Right hindlimb (tissue), 1 donor: ENCODE measurements around the gene CEP250.
"Not testable (repeated sequence)": the region's sequence is repeated elsewhere in the genome, so short reads cannot be mapped to it uniquely, and the experiment has no call there.

Experiments
- DNase-seq: peaks from one replicate; pipeline ENCODE4 v3.0.0-alpha.2; 2018

The CEP250 gene, protein sequence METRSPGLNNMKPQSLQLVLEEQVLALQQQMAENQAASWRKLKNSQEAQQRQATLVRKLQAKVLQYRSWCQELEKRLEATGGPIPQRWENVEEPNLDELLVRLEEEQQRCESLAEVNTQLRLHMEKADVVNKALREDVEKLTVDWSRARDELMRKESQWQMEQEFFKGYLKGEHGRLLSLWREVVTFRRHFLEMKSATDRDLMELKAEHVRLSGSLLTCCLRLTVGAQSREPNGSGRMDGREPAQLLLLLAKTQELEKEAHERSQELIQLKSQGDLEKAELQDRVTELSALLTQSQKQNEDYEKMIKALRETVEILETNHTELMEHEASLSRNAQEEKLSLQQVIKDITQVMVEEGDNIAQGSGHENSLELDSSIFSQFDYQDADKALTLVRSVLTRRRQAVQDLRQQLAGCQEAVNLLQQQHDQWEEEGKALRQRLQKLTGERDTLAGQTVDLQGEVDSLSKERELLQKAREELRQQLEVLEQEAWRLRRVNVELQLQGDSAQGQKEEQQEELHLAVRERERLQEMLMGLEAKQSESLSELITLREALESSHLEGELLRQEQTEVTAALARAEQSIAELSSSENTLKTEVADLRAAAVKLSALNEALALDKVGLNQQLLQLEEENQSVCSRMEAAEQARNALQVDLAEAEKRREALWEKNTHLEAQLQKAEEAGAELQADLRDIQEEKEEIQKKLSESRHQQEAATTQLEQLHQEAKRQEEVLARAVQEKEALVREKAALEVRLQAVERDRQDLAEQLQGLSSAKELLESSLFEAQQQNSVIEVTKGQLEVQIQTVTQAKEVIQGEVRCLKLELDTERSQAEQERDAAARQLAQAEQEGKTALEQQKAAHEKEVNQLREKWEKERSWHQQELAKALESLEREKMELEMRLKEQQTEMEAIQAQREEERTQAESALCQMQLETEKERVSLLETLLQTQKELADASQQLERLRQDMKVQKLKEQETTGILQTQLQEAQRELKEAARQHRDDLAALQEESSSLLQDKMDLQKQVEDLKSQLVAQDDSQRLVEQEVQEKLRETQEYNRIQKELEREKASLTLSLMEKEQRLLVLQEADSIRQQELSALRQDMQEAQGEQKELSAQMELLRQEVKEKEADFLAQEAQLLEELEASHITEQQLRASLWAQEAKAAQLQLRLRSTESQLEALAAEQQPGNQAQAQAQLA (N-terminal part only)

GRCh38 chr20:35454881-35455609, at the start of gene CEP250:
Gene CEP250, plus strand, starts transcription at chr20:35455598. Its CDS starts 6,770 bp downstream, at chr20:35462368.
- peak; percentile 97 for DNase-seq

DNA sequence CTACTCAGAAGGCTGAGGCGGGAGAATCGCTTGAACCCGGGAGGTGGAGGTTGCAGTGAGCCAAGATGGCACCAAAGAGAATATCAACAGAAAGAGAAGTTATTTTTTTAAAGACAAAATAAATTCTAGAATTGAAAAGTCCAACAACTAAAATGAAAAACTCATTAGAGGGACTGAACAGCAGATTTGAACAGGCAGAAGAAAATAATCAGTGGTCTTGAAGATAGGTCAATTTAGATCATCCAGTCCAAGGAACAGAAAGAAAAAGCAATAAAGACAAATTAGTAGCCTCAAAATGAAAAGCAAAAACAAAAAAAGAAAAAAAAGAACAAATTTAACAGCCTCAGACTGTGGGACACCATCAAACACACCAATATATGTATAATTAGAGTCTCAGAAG, 49.6 kb upstream of the CEP250 start:
- DNase-seq, result no peak

DNA sequence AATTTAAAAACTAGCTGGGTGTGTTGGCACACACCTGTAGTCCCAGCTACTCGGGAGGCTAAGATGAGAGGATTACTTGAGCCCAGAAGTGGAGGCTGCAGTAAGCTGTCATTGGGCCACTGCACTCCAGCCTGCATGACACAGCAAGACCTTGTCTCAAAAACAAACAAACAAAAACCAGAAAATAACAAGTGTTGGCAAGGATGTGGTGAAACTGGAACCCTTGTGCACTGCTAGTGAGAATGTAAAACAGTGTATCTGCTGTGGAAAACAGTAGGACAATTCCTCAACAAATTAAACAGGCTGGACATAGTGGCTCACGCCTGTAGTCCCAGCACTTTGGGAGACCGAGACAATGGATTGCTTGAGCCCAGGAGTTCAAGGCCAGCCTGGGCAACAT, 47.1 kb upstream of the CEP250 start:
- no peak for DNase-seq

- no peak for DNase-seq
Measured at GRCh38 chr20:35409542-35409941, 45.9 kb upstream of the CEP250 start.

GRCh38 chr20:35410613-35411012, 44.8 kb upstream of the CEP250 start:
- no peak for DNase-seq

- no peak for DNase-seq
Measured at GRCh38 chr20:35421322-35421721, 34.1 kb upstream of the CEP250 start.

- DNase-seq, result no peak
Measured at GRCh38 chr20:35431621-35432429, 23.6 kb upstream of the CEP250 start.

GRCh38 chr20:35432430-35432735, 23.0 kb upstream of the CEP250 start:
- no peak for DNase-seq

DNA sequence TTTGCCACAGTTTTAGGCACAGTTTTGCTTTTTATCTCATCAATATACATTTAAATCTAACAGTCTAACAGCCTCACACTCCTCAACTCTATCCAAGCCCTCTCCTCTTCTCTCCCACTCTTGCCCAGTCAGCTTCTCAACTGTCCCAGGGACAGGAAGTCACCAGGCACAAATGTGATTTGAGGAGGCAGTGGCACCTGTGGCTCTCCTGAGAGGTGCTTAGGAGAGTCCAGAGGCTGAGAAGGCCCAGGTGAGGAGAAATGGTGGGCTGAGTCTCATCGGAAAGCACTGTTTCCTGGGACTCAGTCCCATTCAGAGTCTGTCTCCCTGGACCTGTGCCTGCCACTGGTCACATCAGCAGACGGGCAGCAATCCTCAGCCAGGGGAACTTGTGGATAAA, 22.1 kb upstream of the CEP250 start:
- no peak for DNase-seq

- DNase-seq, result no peak
Measured at GRCh38 chr20:35434085-35435005, 21.1 kb upstream of the CEP250 start.

- no peak for DNase-seq
Measured at GRCh38 chr20:35436177-35436573, 19.2 kb upstream of the CEP250 start.

DNA sequence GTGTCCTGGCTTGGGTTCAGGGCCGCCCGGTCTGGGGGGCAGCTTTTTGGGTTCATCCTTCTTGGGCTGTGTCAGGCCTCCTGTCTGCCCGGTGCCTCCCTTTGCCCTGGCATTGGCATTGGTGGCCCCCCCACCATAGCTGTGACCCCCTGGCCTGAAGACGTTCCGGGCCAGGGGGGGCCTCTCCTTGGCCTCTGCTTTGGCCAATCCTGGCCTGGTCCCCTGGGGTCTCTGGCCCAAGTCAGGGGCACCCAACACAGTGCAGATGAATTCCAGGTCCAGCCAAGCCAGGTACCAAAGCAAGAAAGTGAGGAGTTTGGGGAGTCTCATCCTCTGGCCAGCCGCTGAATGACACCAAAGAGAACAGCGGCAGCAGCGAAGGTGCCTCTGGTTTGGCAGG, 17.8 kb upstream of the CEP250 start:
- DNase-seq, result peak; percentile 28

GRCh38 chr20:35443003-35443402, 12.4 kb upstream of the CEP250 start:
- no peak for DNase-seq

DNA sequence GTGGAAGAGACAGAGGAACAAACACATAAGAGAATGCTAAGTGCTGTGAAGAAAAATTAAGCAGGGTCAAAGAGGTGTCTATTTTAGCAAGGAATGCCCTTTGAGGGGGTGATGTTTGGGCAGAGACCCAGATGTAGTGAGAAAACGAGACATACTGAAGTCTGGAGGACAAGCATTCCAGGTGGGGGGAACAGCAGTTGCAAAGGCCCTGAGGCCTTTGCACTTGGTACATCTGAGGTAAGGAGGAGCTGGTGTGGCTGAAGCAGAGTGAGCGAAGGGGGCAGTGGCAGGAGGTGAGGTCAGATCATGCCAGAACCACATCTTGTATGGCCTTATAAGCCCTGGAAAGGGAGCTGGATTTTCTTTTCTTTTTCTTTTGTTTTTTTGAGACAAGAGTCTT, 11.2 kb upstream of the CEP250 start:
- no peak for DNase-seq

DNA sequence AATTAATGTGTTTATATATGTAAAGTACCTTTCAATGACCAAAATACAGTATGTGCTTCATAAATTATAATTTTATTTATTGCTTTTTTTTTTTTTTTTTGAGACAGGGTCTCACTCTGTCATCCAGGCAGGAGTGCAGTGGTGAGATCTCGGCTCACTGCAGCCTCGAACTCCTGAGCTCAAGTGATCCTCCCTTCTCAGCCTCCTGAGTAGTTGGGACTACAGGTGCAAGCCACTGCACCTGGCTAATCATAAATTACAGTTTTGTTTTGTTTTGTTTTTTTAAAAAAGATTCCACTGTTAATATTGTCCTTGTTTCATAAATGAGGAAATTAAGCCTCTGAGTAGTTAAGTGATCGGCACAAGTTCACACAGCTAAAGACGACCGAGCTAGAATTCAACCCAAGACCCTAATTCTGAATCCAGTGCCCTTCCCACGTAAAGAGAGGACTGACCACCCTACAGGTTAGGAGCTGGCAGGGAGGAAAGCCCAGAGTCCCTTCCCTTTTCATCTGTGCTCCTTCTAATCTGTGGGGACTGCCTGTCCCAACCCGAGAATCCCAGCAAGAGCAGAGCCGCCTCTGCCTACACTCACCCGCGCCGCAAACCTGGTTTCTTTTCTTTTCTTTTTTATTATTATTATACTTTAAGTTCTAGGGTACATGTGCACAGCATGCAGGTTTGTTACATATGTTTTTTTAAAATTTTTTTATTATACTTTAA, 8.9 kb upstream of the CEP250 start:
- DNase-seq, result no peak

DNA sequence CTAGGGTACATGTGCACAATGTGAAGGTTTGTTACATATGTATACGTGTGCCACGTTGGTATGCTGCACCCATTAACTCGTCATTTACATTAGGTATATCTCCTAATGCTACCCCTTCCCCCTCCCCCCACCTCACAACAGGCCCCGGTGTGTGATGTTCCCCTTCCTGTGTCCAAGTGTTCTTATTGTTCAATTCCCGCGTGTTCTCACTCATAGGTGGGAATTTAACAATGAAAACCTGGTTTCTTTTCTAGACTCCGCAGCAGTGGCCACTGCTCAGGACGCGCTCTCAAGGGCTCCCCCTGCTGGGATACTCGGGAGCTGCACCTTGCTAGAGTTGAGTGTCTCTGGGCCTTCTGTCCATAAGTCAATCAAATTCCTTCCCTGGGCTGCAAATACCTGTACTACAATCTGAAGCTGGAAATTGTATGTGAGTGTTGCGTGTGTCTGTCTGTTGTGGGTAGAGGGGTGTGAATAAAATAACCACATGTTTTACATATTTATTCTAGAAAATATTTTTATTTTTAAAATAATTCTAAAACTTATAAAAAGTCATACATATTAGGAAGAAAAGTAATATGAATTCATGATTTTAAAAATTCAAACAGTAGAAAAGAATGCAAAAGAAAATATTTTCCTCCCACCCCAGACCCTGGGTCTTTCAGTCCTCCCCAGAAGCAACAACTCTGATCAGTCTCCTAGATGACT, 8.2 kb upstream of the CEP250 start:
- peak; percentile 88 for DNase-seq

GRCh38 chr20:35448788-35449373, 6.5 kb upstream of the CEP250 start:
- DNase-seq, result no peak

DNA sequence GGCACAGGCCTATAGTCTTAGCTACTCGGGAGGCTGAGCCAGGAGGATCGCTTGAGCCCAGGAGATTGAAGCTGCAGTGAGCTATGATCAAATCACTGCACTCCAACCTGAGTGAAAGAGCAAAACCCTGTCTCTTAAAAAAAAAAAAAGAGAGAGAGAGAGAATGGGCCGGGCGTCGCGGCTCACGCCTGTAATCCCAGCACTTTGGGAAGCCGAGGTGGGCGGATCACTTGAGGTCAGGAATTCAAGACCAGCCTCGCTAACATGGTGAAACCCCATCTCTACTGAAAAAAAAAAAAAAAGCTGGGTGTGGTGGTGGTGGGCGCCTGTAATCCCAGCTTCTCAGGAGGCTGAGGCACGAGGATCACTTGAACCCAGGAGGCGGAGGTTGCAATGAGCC, 5.5 kb upstream of the CEP250 start:
- not testable (repeated sequence) for DNase-seq

- no peak for DNase-seq
Measured at GRCh38 chr20:35451295-35451694, 4.1 kb upstream of the CEP250 start.
